GM12891 (cell line): ENCODE results near the gene LEAP2.

Source experiments
- DNase-seq: peaks from one replicate; pipeline ENCODE4 v3.0.0; 2011; ENCODE audit warnings: low spot score; ENCODE audit not compliant: insufficient read length
- FAIRE-seq: peaks from 2 replicates; lab custom pipeline; 2011; peaks lifted over from hg19 to GRCh38; lab: Jason Lieb, UNC
- PAX5 ChIP-seq: IDR thresholded peaks from 2 replicates; pipeline ENCODE4 v1.6.1; 2011; ENCODE audit warnings: low read length, moderate library complexity, mild to moderate bottlenecking; ENCODE audit not compliant: insufficient read depth, severe bottlenecking
- POLR2A ChIP-seq: IDR thresholded peaks from 2 replicates; pipeline ENCODE4 v1.6.1; 2011; ENCODE audit warnings: low read depth, low read length, control low read depth
- POLR2AphosphoS5 ChIP-seq: IDR thresholded peaks from 2 replicates; pipeline ENCODE4 v1.6.1; 2011; ENCODE audit warnings: low read depth, low read length, control low read depth
- POU2F2 ChIP-seq: IDR thresholded peaks from 2 replicates; pipeline ENCODE4 v1.6.1; 2011; ENCODE audit warnings: low read depth, mild to moderate bottlenecking, control low read depth, low read length, moderate library complexity
- SPI1 ChIP-seq: IDR thresholded peaks from 2 replicates; pipeline ENCODE4 v1.6.1; 2011; ENCODE audit warnings: low read depth, low read length, control low read depth
- TAF1 ChIP-seq: IDR thresholded peaks from 2 replicates; pipeline ENCODE4 v1.6.1; 2011; ENCODE audit warnings: low read depth, low read length, control low read depth

LEAP2 gene

DNA sequence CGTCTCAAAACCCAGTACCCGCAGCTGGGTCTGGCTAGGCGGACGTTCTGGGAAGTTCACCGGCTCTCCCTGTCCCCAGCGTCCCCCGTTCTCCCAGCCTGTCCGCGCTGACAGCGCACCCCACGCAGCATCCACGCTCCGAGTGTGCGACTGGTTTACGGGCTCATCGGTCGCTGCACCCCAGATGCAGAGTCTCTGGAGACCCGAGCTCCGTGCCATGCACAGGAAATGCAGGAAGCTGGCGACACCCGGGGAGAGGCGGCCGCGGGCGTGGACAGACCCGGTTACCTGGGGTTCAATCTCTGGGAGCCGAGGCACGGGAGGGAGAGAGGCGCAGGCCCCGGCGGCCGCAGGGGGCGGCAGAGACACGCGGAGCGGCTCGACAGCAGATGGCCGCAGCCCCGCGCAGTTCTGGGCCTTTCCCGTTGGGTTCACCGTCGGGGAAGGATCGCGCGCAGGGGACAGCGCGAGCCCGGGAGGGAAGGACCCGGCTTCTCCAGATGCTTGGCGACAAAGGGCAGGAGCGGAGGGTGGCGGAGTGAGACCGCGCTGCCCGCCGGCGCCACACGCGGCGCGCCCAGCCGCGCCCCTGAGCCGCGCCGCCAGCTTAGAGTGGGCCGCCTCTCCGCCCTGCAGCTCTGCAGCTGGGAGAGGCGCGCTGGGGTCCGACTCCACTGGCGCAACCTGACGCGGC, 43.6 kb upstream of the LEAP2 start:
- FAIRE-seq: peak; percentile 92

DNA sequence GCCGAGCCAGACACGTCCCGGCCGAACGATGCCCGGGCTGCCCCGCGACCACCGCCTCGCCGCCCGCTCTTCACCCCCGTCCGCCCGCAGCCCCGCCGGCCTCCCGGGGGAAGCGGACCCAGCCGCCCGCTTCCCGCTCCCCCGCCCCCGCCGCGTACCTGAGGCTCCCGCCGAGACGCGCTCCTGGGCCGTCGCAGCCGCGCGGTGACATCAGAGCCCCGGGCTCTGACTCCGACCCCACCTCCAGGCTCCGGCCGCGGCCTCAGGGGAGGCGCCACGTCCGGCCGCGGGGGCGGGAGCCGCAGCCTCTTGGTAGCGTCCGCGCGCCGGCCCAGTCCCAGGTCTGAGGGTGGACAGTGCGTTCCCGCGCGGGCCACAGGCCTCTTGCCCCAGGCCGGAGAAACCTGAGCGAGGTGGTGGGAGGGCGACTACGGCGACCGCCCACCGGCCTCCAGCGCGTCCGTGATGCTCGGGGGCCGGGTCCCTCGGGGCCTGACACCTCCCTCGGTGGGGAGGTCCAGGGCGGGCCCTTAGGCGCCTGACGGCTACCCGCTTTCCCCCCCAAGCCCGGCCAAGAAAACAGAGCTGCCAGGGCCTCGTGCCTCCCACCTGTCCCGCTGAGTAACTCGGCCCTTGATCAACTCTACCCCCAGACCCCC, 42.9 kb upstream of the LEAP2 start, which contains the start of gene SHROOM1:
TSS of gene SHROOM1 (minus strand) at position 212 of the 659 bp plus-strand sequence. CDS start 4,507 bp downstream, outside the sequence.
- FAIRE-seq: no peak
- no peak for TF ChIP-seq POLR2AphosphoS5
- no peak for TF ChIP-seq SPI1
- TF ChIP-seq PAX5: no peak
- TF ChIP-seq TAF1: no peak
- no peak for TF ChIP-seq POLR2A
- TF ChIP-seq POU2F2: no peak
- DNase-seq: peak; percentile 73

More for the DNA sequence above, 43.6 kb upstream of the LEAP2 start:
- DNase-seq: peak; percentile 92
- TF ChIP-seq TAF1 (no peak), POU2F2 (no peak)

DNA sequence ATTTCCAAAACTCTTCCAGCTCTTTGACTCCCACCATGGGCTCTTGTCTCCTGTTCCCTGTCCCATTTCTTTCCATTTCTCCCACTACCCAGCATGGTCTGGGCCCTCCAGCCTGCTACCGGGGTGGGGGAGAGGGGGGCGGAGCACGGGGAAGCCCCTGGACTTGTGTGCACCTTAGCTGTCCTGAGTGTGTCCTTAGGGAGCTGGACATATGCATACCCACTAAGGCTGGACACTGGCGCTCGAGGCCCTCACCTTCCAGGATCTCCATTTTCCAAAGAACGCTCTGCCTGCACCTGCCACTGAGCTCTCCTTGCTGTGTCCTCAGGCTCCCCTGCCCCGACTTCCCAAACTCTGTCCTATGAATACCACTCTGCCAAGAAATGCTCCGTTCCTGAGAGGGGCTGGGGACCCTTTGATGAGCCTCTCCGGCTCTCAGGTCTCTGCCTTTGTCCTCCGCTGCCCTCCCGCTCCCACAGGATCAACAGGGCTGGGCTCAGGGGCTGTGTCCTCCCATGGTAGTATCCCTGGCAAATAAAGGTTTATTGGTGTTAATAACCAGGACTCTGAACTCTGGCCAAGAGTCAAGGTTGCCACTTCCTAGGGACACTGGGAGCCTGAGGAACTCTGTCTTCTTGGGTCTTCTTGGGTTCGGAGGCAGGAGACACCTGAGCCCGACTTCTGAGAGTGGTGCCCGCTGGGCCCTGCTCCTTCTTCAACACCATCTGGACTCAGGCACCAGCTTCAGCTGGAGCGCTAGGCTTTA, 42.2 kb upstream of the LEAP2 start:
- TF ChIP-seq PAX5: no peak
- no peak for TF ChIP-seq POLR2AphosphoS5
- no peak for TF ChIP-seq POLR2A
- TF ChIP-seq SPI1: no peak
- TF ChIP-seq TAF1: no peak
- no peak for TF ChIP-seq POU2F2
- no peak for FAIRE-seq
- DNase-seq: no peak

DNA sequence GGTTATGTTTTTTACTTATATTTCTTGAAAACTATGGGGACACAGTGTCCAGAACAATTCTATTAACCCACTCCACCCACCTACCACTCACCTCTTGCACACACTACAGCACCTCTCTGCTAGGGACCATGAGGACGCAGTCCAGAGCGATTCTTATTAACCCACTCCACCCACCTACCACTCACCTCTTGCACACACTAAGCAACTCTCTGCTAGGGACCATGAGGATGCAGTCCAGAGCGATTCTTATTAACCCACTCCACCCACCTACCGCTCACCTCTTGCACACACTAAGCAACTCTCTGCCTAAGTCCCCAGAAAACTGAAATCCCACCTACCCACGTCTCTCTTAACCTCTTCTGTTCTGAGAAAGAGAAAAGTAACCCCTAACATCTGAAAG, 40.9 kb upstream of the LEAP2 start:
- TF ChIP-seq TAF1: no peak
- TF ChIP-seq POLR2A: no peak
- TF ChIP-seq PAX5: no peak
- no peak for TF ChIP-seq SPI1
- no peak for TF ChIP-seq POU2F2
- no peak for TF ChIP-seq POLR2AphosphoS5
- no peak for FAIRE-seq
- no peak for DNase-seq

DNA sequence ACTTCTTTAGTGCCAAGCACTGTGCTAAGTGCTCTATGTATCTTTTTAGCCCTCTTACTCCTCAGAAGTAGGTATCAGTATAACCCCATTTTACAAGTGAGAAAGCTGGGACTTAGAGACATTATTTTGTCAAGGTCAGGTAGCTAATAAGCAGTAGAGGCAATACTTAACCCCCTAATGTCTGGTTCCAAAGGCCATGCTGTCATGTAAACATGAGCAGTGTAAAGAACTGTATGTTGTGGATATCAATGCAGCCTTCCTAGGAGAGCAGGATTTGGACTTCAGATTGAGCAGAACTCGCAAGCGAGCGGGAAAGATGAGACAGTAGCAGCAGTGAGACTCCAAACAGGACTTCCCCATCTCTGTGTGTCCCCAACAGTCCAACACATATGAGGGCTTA, 39.4 kb upstream of the LEAP2 start:
- no peak for DNase-seq
- TF ChIP-seq POLR2AphosphoS5 (no peak), SPI1 (no peak), POLR2A (no peak)
- no peak for FAIRE-seq

DNA sequence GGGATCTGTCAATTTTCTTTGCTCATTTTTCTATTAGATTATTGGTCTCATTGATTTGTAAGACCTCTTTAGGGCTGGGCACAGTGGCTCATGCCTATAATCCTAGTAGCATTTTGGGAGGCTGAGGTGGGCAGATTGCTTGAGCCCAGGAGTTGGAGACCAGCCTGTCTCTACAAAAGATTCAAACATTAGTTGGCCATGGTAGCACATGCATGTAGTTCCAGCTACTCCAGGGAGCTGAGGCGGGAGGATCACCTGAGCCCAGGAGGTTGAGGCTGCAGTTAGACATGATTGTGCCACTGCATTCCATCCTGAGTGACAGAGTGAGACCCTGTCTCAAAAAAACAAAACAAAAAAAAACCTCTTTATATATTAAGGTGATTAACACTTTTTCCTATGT, 36.6 kb upstream of the LEAP2 start:
- FAIRE-seq (no peak), DNase-seq (no peak)
- no peak for TF ChIP-seq PAX5
- no peak for TF ChIP-seq TAF1
- TF ChIP-seq POLR2A: no peak
- TF ChIP-seq SPI1: no peak
- TF ChIP-seq POLR2AphosphoS5: no peak
- TF ChIP-seq POU2F2: no peak

DNA sequence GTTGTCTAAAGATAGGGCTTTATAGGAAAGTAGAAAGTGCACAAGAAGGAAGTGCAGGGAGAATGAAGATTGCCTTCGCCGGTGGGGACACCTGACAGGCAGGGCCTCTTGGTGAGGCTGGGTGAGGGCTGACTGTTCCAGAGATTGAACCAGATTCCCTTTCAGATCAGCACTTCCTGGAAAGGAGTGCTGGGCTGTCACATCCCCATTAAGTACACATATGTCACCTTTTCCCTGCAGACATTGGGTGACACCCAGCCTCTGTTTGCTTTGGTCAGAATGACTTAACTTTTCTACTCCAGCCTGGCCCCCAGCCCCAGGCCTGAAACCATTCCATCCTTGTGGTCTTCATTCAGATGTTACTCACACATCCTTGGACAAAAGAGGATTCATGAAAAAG, 35.6 kb upstream of the LEAP2 start:
- DNase-seq: no peak
- no peak for FAIRE-seq
- no peak for TF ChIP-seq PAX5
- no peak for TF ChIP-seq TAF1

DNA sequence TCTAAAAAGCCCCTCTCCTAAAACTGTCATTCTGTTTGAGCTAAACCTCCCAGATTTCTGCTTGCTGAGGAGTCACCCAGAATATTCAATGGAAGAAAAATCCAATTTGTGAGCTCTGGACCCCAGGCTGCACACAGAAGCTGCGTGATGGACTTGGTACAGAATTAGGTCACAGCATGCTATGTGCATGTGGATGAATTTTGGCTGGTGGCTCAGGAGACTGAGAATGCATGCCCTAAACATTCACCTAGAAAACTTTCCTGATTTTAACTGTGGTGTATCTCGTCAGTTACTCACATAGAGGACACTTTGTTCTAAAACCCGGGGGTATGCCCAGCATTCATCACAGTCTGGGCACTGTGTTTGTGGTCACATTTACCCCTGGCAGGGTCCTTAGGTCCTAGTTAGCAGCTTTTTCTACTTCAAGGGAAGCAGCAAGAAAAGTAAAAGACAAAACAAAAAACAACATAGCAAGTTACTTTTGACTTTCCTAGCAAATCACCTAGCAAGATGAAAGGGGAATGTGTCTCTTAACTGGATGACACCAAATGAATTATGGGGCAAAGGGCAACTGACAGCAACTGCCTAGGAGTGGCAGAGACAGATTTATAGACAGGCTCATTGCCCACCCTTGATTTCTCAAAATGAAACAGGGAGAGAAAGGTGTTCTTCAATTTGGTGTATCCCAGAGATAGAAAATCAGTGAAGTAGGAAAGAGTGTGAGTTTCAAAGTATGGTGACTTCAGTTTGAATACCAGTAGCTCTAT, 34.8 kb upstream of the LEAP2 start:
- TF ChIP-seq POU2F2 (no peak), SPI1 (no peak), POLR2AphosphoS5 (no peak), PAX5 (no peak), TAF1 (no peak), POLR2A (no peak)
- FAIRE-seq (no peak), DNase-seq (no peak)
